DMS53 (cell line): ENCODE results near the gene PRPF18.
A peak's percentile ranks its signal among the peaks of the same experiment; 100 is the strongest.
"Not testable (repeated sequence)": the region's sequence is repeated elsewhere in the genome, so short reads cannot be mapped to it uniquely, and the experiment has no call there.

Experiments
- DNase-seq: peaks from one replicate; lab custom pipeline; 2025; lab: John Stamatoyannopoulos, UW

Gene PRPF18

DNA sequence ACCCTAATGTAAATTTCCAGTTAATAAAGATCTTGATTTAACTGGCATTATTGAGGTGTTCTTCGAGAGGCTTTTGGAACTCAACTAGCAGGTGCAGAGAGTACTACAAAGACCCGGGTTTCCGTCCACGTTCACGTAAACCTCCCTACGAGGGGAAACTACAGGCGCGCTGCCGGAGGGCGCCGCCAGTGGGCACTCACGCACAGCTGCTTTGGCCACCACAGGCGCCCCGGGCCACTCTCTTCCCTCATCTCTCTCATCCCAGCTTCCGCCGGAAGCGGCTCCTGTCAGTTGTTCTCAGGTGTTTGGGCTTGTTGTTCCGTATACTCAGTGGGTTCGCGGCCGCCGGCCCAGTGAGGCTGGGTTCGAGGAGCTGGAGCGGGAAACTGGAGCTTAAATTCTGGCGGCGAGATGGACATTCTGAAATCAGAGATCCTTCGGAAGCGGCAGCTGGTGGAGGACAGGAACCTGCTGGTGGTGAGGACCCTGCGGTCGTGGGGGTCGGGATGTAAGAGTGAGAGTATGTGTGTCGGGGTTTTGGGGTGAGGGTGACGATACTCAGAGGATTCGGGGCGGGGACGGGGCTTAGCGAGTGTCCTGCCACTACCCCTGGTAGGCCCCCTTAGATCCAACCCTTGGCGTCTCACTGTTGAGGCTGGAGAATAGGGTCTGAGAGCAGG lies at the start of gene PRPF18:
TSS of gene PRPF18 (plus strand) at position 290 of the 680 bp plus-strand sequence. CDS start at position 412, 122 bp downstream.
- DNase-seq, result peak; percentile 99

GRCh38 chr10:13537985-13538384 lies 48.8 kb upstream of the PRPF18 start:
- DNase-seq, result not testable (repeated sequence)

DNA sequence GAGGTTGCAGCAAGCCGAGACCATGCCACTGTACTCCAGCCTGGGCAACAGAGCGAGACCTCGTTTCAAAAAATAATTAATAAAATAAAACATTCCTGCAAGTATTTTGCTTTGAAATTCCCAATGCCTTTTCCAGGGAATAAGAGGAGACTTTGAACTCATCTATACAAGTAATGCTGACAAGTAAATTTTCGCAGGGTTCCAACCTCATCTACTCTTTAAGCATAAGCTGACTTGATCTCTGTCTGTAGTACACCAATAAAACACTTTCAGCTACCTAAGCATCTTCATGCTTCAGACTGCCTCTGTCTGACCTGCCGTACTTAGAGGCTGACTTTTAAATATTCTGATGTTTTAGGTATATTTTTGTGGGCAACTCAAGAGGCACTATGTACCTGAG lies 44.2 kb upstream of the PRPF18 start:
- no peak for DNase-seq

DNA sequence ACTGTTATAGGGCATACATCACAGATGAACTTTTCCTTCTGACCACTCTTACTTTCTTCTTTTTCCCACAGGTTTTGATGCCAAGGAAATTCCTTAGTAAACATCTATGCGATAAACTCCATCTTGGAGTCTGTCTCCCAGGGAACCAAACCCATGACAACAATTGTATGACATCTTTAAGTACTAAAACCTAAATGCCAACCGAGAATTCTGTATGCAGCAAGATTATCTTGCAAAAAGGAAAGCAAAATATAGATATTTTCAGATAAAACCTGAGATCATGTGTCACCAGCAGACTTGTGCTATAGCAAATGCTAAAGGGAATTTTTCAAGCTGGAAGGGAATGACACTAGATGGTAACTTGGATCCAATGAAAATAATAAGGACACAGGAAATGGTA lies 36.0 kb upstream of the PRPF18 start:
- no peak for DNase-seq

DNA sequence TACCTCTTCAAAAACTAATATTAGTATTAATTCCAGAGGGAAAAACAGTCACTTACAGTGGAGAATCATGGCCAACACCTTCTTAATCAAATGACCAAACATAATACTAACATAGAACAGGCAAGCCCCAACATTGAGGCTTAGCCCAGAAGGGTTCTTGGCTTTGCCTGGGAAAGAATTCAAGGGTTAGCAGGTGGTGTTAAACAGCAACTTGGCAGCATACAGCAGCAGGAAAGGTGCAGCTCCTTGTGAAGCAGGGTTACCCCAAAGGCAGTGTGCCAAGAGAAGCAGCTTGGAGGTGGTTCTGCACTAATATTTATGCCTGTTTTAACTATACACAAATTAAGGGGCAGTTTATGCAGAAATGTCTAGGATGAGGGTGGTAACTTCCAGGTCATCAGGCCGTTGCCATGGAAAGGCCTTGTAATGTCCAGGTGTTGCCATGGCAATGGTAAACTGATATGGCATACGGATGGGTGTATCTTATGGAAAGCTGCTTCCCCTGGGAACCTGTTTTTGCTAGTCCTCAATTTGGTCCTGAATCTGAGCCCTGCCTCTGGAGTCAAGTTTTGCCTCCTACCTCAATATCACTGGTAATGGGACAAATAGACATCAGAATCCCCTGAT lies 30.8 kb upstream of the PRPF18 start:
- DNase-seq, result peak; percentile 98

- DNase-seq, result no peak
These were observed 27.6 kb upstream of the PRPF18 start for GRCh38 chr10:13559124-13559700.

DNA sequence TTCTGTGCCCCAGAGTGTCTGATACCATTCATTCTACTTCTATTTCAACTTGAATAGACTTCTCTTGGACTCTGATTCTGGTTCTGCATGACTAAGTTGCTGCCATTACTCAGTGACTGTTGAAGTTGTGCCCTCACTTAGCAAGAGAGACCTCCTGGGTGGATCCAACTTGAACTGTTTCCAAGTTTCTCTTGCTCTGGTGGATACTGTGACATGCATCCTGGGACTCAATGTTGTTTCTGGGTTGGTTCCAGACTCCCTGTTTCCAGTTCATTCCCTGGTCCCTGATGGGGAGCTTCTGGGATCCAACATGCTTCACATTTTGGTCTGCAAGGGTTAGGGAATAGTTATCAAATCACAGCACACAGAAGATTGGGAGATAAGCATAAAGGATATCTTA lies 26.2 kb upstream of the PRPF18 start:
- no peak for DNase-seq

GRCh38 chr10:13563481-13564445 lies 23.0 kb upstream of the PRPF18 start:
- DNase-seq, result peak; percentile 56

- no peak for DNase-seq
These were observed 22.2 kb upstream of the PRPF18 start for GRCh38 chr10:13564576-13564975.

DNA sequence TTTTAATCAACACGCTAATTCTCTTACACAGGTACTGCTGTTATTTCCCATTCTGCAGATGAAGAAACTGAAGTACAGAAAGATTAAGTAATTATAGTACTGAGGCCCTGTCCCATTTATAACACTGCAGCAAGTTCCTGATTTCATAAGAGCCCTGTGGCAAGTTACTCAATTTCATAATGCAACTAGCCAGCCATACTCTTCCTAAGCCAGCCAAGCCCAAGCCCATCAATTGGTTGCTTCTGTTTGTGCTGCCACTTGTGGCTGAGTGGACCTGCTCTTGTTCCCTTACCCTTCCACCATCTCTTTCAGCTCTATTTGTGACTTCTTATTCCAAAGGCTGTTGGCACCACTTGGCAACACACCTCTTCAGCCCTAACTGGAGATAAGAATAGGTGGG lies 19.7 kb upstream of the PRPF18 start:
- peak; percentile 30 for DNase-seq

- DNase-seq, result no peak
These were observed 15.2 kb upstream of the PRPF18 start for GRCh38 chr10:13571541-13571940.

- DNase-seq, result no peak
These were observed 12.8 kb upstream of the PRPF18 start for GRCh38 chr10:13573960-13574359.

- DNase-seq, result no peak
These were observed 1.5 kb upstream of the PRPF18 start for GRCh38 chr10:13585195-13585751.

GRCh38 chr10:13585943-13586342 lies 822 bp upstream of the PRPF18 start:
- no peak for DNase-seq

GRCh38 chr10:13587391-13587790 lies 626 bp downstream of the PRPF18 start:
- peak; percentile 57 for DNase-seq

DNA sequence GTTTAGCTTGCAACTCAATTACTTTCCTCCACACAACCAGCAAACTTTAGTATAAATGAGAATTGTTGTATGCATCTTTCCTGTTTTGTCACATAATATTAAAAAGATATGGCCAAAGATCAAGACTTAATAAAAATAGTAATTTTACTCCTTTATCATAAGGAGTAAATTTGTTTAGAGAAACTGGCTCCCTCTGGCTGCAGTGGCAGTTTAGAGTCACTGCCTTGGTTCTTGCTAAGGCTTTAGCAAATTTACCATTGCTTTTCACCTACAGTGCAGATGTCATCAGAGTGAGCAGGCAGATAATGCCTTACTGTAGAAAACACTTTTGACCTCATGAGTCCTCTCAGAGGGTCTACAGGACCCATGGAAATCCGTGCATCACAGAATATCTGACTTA lies 2.6 kb downstream of the PRPF18 start:
- peak; percentile 21 for DNase-seq

DNA sequence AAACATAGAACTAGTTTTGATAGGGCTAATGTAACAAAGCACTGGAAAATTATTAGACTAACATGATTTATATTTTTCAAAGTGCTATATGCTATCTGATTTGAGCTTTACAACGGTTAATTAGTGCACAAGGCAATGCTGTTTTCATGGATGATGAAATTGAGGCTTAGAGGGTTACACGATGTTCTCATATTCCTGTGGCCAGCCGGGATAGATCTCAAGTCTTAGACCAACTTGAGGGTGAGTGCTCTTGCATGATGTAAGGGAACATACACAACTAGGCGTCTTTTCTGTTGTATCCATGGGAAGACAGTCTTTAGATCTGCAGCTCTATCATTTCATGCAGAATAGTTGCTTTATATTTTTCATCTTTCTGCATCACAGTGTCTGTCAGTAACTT lies 4.1 kb downstream of the PRPF18 start:
- DNase-seq, result no peak

- DNase-seq, result no peak
These were observed 5.5 kb downstream of the PRPF18 start for GRCh38 chr10:13592306-13592705.

- no peak for DNase-seq
These were observed 6.8 kb downstream of the PRPF18 start for GRCh38 chr10:13593535-13593934.

GRCh38 chr10:13594641-13595040 lies 7.9 kb downstream of the PRPF18 start:
- no peak for DNase-seq

DNA sequence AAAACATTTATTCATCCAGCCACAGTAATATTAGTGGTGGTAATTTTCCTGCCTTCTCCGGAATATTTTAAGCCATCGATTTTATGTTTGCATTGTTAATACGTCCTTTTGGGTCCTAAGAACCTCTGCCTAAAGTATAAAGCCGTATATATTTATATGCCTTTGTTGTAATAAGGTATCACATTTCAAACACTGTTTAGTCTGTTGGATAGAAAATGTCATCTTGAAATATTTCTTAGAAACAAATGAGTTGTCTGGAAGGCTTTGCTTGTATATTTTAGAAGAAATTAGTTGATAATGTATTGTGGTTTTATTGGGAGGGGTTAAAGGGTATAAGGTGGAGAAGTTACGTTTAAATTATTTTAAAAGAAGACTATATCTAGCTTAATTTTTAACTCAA lies 11.1 kb downstream of the PRPF18 start:
- DNase-seq, result no peak
